HCT116 (cell line): ENCODE data around the gene BDNF.

Source experiments
- ELF1 ChIP-seq: IDR thresholded peaks from 2 replicates; pipeline ENCODE4 v1.6.1; 2012; ENCODE audit warnings: low read depth, borderline replicate concordance
- EZH2 ChIP-seq: fragments of 200-600 bp; sonication (generic); IDR thresholded peaks from 2 replicates; pipeline ENCODE4 v1.6.1; 2017; ENCODE audit warnings: antibody characterized with exemption, mixed run types
- EZH2phosphoT487 ChIP-seq: fragments of 200-600 bp; IDR thresholded peaks from 2 replicates; pipeline ENCODE4 v1.6.1; 2018; ENCODE audit warnings: antibody characterized with exemption, borderline replicate concordance
- JUND ChIP-seq: IDR thresholded peaks from 2 replicates; pipeline ENCODE4 v1.6.1; 2012
- POLR2A ChIP-seq: IDR thresholded peaks from 2 replicates; pipeline ENCODE4 v1.7.0; 2011; ENCODE audit warnings: borderline replicate concordance; ENCODE audit not compliant: insufficient read depth, insufficient read length; ENCODE audit errors: extremely low read depth
- RAD21 ChIP-seq: IDR thresholded peaks from 2 replicates; pipeline ENCODE4 v1.6.1; 2012; ENCODE audit warnings: low read depth, mild to moderate bottlenecking
- SIN3A ChIP-seq: IDR thresholded peaks from 2 replicates; pipeline ENCODE4 v1.6.1; 2012; ENCODE audit warnings: low read depth
- ZFX ChIP-seq: fragments of 450-650 bp; IDR thresholded peaks from 2 replicates; pipeline ENCODE4 v1.6.1; 2017
- ZNF274 ChIP-seq: fragments of 200-500 bp; sonication (Bioruptor generic); IDR thresholded peaks from 2 replicates; pipeline ENCODE4 v1.6.1; 2014; ENCODE audit warnings: mild to moderate bottlenecking, low read depth, low read length, inconsistent platforms
- TF ChIP-seq, protein P1 (sequence below): IDR thresholded peaks from 2 replicates; pipeline ENCODE4 v1.6.1; 2012
- TF ChIP-seq, protein P2 (sequence below), 3 experiments: fragments of 200-600 bp in 1 of 3; sonication (generic) in 1 of 3; IDR thresholded peaks in 2 of 3; conservative IDR thresholded peaks in 1 of 3; 2 replicates each; pipeline ENCODE4 v1.5.1; 2012 to 2017; ENCODE audit warnings: low read depth in 2 of 3, low read length in 2 of 3, antibody characterized with exemption in 1 of 3, borderline replicate concordance in 1 of 3, control low read depth in 1 of 3, mild to moderate bottlenecking in 1 of 3, mixed read lengths in 1 of 3, mixed run types in 1 of 3, moderate library complexity in 1 of 3; ENCODE audit not compliant: insufficient read depth in 1 of 3

DNA sequence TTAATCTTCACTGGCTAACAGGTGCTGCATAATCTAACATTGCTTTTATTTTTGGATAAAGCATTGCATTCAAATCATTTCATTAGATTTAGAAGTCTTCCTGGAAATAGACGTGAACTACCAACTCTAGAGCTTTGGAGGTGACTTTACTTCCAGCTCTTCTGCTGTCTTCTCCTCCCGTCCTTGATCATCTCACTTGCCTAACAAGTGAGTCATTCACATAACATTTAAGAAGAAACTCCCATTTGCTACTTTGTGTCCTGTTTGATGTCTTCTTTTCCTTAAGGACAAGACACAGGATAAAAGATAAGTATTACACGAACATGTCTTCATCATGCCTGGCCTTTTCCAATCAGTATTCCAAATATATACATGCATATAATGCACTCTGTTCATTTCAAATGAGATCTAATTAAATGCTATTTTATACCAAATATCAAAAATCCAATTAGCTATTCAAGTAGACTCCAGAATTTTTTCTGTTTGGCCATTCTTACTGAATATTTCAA, 88.3 kb downstream of the BDNF start:
- TF ChIP-seq POLR2A, result no peak
- TF ChIP-seq, protein P1, sequence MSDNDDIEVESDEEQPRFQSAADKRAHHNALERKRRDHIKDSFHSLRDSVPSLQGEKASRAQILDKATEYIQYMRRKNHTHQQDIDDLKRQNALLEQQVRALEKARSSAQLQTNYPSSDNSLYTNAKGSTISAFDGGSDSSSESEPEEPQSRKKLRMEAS, result no peak
- TF ChIP-seq, protein P2, sequence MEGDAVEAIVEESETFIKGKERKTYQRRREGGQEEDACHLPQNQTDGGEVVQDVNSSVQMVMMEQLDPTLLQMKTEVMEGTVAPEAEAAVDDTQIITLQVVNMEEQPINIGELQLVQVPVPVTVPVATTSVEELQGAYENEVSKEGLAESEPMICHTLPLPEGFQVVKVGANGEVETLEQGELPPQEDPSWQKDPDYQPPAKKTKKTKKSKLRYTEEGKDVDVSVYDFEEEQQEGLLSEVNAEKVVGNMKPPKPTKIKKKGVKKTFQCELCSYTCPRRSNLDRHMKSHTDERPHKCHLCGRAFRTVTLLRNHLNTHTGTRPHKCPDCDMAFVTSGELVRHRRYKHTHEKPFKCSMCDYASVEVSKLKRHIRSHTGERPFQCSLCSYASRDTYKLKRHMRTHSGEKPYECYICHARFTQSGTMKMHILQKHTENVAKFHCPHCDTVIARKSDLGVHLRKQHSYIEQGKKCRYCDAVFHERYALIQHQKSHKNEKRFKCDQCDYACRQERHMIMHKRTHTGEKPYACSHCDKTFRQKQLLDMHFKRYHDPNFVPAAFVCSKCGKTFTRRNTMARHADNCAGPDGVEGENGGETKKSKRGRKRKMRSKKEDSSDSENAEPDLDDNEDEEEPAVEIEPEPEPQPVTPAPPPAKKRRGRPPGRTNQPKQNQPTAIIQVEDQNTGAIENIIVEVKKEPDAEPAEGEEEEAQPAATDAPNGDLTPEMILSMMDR (IDR thresholded peaks at IDR 0.05 in 2 of 3, conservative IDR thresholded peaks at IDR 0.05 in 1 of 3; ENCODE audit: borderline replicate concordance in 1 of 3, insufficient read depth in 1 of 3, low read depth in 2 of 3, low read length in 2 of 3), result no peak
- TF ChIP-seq EZH2, result no peak
- TF ChIP-seq RAD21, result no peak
- no peak for TF ChIP-seq JUND
- no peak for TF ChIP-seq ZNF274
- TF ChIP-seq ZFX, result no peak
- no peak for TF ChIP-seq EZH2phosphoT487
- no peak for TF ChIP-seq SIN3A
- no peak for TF ChIP-seq ELF1
